Measurements from ENCODE around the gene POU2F2.

DNA sequence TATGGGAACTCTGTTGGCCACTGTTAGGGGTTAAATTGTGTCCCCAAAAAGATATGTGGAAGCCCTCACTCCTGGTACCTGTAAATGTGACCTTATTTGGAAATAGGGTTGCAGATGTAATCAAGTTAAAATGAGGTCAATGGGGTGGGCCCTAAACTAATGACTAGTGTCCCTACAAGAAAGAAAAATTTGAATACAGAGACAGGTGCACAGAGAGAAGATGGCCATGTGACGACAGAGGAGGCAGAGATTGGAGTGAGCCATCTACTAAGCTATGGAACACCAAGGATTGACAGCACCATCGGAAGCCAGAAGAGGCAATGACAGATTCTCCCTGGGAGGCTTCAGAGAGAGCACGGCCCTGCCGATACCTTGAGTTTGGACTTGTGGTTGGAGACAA, 16.5 kb downstream of the POU2F2 start:
- TF ChIP-seq MAX (CRISPR knock-in tag; IDR thresholded peaks at IDR 0.05) (no peak), ZNF134 (CRISPR knock-in tag; conservative IDR thresholded peaks at IDR 0.05) (no peak), SMAD4 (CRISPR knock-in tag; conservative IDR thresholded peaks at IDR 0.05) (no peak), ZBTB40 (IDR thresholded peaks at IDR 0.05) (no peak), ZBTB40 (CRISPR knock-in tag; IDR thresholded peaks at IDR 0.05) (no peak), MEF2A (IDR thresholded peaks at IDR 0.05; ENCODE audit: control insufficient read depth, low read depth, low read length) (no peak), ETV5 (CRISPR knock-in tag; IDR thresholded peaks at IDR 0.05; ENCODE audit: low read depth) (no peak), ZNF3 (CRISPR knock-in tag; IDR thresholded peaks at IDR 0.05) (no peak), PML (IDR thresholded peaks at IDR 0.05; ENCODE audit: low read length) (no peak), CTCF (IDR thresholded peaks at IDR 0.05 in 2 of 3, conservative IDR thresholded peaks at IDR 0.05 in 1 of 3; ENCODE audit: insufficient read depth in 2 of 3, low read depth in 1 of 3, low read length in 3 of 3) (no peak), ZNF75A (CRISPR knock-in tag; IDR thresholded peaks at IDR 0.05) (no peak), ZNF79 (CRISPR knock-in tag; IDR thresholded peaks at IDR 0.05; ENCODE audit: low read depth) (no peak), PKNOX1 (IDR thresholded peaks at IDR 0.05) (no peak), E2F4 (CRISPR knock-in tag; IDR thresholded peaks at IDR 0.05; ENCODE audit: low read depth) (no peak)

All from K562 (cell line).